ENCODE data around the gene SYNE3.

Gene SYNE3

DNA sequence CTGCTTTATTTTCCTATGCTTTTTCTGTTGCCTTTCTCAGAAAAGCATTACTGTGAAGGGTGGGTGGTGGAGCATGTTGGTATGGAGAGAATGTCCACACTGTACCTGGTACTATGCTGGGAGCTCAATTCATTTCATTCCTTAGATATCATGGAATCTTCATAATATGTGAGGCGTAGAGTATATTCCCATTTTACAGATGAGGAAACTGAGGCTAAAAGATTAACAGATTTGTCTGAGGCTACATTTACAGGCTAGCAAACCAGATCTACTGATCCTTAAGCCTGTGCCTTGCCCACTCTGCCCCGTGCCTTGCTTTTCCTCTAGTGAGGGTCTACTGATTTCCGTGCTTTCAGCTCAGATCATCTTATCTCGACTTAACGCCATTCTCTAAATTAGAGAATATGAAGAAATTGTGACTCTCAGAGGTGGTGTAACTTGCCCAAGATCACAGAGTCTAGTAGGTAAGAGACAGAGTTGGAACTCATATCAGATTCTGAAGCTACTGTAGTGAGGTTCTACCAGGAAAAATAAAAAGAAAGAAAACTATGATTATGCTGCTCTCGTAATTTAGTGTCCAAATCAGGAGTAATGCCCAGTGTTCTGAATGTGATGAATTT lies 23.9 kb upstream of the SYNE3 start:
- in situ Hi-C loops (cut with MboI; ENCODE audit: low sequenced_read_pairs), result no loop called here

DNA sequence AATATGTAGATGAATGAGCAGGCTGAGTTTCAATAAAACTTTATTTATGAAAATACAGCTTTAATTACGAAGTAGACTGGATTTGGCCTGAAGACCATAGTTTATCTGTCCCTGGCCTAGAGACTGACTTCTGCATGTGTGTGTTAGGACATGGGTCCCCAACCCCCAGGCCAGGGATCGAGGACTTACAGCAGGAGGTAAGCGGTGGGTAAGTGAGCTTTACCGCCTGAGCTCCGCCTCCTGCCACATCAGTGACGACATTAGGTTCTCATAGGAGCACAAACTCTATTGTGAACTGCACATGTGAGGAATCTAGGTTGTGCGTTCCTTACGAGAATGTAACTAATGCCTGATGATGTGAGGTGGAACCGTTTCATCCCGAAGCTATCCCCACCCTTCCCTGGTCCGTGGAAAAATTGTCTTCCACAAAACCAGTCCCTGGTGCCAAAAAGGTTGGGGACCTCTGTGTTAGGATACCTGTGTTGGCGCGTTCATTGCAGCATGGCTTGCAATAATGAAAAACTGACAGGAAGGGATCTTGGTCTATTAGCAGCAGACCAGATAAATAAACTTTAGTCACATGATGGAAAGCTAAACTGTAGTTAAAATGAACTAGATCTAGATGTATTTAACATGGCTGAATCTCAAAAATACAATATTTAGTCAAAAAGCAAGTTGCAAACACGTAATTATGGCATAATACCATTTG lies 22.5 kb upstream of the SYNE3 start:
- in situ Hi-C loops (cut with MboI; ENCODE audit: low sequenced_read_pairs), result no loop called here

DNA sequence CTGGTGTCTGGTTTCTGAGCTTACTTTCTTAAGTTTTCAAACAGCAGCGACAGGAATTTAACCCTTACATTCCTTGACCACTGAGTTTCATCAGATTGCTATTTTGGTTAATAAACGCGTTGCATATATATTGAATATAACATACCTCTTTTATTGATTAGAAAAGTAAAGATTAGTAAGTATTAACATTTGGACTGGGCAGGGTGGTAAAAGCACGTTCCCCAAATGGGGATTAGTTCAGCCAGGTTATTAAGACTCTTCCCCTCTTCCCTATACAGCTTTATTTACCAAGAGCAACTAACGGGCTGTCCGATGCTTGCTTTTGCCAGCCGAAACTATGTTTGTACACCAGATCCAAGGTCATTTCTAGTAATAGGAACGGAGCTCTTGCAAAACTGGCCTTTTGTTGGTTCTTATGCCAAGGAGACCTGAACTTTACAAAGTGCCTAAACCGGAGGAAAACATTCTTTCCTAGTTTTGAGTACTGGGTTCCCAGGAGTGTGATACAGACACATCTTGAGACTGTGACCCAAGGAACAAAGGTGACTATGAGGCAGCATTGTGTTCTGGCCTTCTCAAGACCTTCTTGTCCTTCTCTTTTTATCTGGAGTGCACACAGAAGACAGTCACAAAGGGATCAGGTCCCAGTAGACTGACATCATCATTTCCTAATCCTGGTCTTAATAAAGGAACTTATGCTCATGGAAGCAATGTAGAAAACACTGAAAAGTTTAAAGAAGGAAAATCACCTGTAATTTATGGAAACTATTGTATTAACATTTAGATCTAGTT lies 21.0 kb upstream of the SYNE3 start:
- in situ Hi-C loops (cut with MboI; ENCODE audit: low sequenced_read_pairs), result no loop called here

DNA sequence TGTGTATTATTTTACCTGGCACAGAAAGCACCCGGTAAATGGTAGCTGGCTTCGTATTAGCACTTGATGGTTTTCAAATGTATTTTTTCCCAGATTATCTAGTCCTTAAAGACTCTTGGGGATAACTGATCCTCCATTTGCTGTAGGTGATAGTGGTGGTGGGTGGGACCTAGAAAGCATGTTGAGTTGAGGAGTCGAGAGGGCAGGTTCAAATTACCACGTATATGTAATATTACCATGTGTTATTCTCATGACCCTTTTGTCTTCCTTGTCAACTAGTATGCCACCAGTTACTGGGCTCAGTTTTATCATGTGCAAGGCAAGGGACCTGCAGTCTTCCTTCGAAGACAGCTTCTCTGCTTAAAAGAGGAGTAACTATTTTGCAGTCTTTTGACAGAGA lies 20.2 kb upstream of the SYNE3 start:
- in situ Hi-C loops (cut with MboI; ENCODE audit: low sequenced_read_pairs), result no loop called here

DNA sequence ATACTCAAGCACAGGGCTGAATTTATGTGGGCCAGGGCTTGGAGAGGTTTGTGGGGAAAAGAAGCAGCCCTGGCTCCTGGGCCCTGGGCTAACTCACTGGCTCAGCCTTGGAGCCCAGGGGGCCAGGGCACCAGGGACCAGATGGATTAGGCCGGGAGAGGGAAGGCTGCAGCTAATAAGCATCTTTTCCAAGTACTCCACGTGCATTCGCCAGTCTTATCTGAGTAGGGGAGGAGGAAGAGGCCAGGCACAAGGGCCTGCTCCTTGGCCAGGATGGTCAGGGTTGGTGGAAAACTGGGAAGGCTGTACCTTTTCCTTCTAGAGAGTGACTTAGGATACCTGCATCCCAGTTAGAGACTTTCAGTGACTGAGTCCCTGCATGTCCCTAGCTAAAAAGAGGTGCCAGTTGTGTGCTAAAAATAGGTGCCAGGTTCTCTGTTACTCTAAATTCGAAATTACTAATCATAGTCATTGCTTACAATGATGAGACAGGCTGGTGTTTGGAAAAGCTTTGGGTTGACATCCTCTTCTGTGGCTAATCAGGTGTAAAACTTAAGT lies 19.7 kb upstream of the SYNE3 start:
- in situ Hi-C loops (cut with MboI; ENCODE audit: low sequenced_read_pairs), result no loop called here

DNA sequence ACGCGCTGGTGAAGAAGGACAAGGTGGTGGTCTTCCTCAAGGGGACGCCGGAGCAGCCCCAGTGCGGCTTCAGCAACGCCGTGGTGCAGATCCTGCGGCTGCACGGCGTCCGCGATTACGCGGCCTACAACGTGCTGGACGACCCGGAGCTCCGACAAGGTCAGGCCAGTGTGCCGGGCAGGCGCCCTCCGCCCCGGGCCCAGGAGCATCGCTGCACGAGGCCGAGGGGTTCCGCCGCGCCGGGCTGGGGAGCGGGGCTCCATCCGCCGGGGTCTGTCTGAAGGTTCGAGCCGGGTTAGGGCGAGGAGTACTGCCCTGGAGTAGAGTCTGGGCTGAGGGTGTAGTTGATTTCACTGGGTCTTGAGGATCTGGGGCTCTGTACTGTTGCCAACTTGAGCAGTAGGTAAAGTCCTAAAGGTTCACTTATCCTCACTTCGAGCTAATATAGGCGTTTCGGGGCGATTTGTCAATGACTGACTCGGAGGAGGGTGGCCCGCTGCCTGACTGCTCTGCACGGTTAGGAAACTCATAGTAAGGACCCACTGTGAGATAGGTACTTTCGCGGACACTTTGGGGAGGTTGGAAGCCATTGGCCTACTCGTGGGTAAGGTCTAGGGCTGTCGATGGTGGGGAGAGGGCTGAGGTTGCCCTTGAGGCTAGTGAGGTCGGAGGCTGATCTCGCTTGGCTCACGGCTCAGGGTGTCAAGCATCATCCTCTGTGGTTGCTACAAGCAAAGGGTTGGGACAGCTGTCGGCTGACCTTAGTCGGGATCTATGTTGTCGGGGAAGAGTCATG lies 19.0 kb upstream of the SYNE3 start:
- in situ Hi-C loops (cut with MboI; ENCODE audit: low sequenced_read_pairs), result no loop called here

DNA sequence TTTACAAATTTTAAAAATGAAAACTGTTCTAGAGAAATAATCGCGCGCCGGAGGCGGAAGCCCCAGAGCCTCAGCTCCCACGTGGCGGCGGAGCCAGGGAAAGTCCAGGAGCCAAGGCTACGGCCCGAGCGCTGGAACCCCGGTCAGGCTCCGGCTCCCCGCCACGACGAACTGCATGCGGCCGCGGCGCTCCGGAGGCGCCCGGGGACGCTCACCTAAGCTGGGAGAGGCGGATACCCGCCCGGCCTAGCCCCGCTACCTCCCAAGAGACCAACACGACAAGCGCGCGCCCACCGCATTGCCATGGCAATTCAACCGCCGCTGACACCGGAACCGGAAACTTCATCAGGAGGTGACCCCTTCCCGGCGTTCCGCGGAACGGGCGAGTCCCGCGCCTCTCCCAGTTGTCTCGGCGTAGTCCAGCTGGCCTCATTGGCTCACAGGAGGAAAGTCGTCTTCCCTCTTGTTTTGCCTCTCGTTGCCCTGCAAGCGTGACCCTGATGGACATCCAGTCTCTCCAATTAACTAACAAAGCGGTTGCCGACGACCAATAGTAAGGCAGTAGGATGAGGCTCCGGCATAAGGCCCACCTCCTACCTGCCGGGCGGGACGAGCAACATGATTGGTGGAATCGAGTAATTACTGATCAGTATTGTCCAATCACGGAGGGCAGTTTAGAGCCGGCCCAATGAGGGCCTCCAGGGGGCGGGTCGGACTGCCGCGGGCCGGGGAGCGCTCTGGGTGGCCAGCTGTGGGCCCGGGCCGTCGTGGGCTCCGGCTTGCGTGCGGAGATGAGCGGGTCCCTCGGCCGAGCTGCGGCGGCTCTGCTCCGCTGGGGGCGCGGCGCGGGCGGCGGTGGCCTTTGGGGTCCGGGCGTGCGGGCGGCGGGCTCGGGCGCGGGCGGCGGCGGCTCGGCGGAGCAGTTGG lies 18.1 kb upstream of the SYNE3 start, which contains the start of gene GLRX5:
TSS of gene GLRX5 (plus strand) at position 752 of the 927 bp plus-strand sequence. CDS start at position 792, 40 bp downstream.
- in situ Hi-C loops (cut with MboI; ENCODE audit: low sequenced_read_pairs), result no loop called here

DNA sequence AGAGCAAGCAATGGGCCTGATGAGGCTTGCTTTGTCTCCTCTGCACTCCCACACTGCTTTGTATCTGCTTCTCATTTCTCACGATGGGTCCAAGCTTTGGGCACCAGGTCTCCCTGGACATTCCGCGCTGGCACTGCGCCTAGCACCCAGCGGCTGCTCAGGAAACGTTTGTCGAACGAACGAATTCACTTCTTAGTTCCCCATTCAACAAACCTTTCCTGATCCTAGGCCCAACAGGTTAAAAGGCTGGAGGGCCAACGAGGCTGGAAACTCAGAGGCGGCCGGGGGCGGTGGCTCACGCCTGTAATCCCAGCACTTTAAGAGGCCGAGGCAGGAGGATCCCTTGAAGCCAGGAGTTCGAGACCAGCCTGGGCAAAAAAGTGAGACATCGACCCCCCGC lies 17.4 kb upstream of the SYNE3 start:
- in situ Hi-C loops (cut with MboI; ENCODE audit: low sequenced_read_pairs), result no loop called here

DNA sequence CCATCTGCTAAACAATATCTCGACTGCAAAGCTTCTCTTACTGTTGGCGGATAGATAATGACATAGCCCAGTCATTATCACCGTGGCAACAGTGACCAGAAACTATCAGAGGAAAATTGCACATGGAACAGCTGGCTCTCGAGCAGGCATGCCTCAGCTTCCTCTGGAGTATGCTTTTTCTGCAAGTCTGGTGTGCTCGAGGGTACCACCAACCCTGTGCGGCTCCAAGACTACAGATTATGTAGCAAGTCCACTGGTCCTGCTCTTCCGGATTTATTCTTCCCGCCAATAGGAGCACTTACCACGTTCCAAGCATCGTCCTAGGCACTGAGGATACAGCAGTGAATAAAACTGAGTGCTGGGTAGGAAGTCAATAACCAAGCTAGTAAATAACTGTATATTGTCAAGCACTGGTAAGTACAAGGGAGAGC lies 17.0 kb upstream of the SYNE3 start:
- in situ Hi-C loops (cut with MboI; ENCODE audit: low sequenced_read_pairs), result no loop called here

DNA sequence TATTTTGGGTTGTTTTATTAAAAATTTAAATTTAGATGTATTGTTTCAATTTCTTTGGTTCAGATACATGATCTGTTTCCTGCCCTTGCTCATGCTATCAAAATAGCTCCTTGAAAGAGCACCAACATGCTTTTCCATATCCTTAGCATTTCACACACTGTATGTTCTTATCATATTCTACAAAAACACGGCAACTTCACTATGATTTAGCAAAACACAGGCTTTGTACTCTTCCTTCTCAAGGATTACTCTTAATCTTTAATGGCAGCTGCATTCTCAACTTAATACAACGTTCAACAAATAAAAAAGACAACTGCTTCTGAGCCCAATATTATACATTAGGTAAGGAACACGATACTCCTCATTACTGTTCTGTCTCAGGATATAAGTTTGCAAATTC lies 15.5 kb upstream of the SYNE3 start:
- in situ Hi-C loops (cut with MboI; ENCODE audit: low sequenced_read_pairs), result no loop called here

DNA sequence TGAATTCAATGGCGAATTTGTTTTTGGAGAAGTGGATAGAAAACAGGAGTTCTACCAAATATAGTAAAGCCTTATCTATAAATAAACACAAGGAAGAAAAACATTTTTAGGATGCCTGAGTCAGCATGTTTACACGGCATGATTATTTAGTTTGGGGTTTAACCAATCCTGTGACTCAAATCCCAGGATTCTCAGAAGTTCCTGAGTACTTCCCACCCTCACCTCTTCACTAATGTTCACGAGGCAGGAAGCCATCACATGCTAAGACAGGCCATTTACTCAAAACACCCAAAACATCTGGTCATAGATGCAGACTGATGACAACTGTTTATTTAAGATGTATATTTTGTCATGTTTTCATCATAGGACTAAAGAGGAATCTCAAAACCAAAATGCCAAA lies 15.0 kb upstream of the SYNE3 start:
- in situ Hi-C loops (cut with MboI; ENCODE audit: low sequenced_read_pairs), result no loop called here

DNA sequence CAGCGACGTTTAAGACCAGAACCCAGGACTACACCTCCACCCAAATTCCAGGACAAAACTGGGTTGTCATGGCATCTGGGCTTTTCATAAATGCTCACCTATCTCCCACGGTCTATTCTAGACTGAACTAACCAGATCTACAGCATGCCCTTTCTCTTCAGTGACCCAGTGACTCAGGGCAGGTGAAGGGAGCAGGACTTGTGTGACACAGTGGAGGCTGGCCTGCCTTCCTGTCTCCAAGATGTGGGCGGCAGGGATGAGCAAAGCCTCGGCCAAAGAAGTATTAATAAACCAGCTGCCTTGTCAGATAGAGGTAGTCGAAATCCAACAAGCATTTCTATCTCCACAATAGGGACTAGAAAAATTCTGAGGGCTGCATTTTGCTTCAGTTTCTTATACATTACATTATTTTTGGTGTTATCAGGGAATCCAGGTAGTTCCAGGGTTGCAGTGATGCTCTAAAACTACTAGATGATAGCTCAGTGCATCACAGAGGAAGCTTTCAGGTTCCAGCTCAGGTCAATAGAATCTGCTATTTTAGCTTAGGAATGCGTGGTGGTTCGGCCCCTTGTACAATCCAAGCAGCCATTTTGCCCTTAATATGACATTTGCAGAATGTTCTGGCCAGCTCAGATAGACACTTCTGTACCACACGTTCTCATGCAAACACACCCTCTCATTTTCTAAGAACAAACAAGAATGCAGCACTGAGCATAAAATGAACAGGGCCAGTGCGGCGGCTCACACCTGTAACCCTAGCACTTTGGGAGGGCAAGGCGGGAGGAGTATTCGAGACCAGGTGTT lies 14.2 kb upstream of the SYNE3 start:
- in situ Hi-C loops (cut with MboI; ENCODE audit: low sequenced_read_pairs), result no loop called here

DNA sequence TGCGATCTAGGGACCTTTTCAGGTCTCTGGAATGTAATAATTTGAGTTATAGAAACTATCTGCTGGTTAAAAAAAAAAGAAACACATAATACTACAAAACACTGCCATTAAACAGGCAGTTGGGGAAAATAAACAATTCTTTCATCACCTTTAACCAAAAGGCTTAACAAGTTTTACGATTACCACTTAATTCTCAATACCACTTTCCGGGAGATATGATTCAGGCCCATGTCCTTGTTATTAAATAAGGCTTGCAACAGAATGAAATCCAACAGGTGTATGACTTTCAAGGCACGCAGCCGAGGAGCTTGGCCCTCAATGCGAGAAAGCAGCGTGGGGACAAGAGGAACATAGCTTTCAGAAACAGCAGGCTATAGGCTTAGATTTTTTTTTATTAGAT lies 12.8 kb upstream of the SYNE3 start:
- in situ Hi-C loops (cut with MboI; ENCODE audit: low sequenced_read_pairs), result no loop called here

DNA sequence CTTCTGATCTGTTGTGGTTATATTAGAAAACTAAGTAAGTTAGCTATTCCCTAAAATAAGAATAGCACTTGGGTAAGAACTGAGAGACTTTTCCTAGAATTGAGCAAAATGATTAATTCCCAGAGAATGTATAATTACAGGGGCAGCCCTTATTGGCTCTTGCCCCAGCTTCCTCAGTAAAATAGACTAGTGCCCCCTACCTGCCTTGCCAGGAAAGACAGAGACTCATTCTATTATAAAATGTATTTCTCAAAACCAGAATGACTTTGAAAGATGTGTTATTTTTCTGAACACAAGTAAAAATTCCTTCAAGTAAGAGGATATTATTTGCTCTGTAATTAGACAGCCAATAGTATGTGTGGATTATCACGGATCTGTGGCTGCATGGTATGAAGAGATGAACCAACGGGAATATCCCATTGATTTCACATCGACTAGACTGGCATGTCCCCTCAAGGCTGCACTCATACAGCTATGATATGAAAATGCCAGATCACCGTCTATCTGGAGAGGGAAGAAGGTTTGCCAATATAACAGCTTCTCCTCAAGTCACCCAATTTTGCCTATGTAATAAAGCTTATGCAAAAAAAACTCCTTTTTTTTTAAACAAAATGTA lies 11.0 kb upstream of the SYNE3 start:
- in situ Hi-C loops (cut with MboI; ENCODE audit: low sequenced_read_pairs), result no loop called here

DNA sequence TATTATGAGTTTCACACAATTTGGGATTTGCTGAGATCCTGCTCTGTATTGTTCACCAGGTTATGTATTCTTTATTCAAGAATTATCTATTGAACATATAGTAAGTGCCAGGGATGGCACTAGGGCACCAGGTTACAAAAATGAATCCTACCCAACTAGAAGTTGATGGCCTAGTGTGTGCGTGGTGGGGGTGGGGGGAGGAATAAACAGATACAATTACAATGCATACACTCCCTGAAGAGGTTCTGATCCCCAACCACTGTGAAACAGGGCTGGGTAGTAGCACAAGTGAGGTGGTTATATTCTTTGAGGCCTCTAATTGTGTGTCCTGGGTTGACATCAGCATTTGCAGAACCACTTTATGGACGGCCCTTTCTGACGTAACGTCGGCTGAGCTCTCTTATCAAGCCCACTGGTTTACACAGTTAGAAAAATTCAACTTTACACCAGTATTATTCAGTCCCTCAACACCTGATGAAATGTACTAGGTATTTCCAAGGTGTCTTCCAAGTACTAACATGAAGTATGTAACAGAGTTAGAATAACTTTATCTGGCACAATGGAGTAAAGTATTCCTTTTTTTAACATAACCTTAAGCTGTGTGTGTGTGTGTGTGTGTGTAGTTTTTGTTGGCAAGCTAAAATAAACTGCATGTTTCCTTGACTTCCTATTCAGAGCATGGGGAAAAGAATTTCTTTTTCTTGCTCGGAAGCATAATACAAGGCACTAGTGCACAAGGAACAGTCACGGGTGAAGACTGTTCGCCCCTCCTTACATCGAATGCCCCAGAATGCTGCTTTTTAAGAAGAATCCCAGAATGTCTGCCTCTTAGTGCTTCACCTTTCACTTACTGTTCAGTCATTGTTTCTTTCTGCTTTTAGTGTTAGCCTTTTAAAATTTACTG lies 10.3 kb upstream of the SYNE3 start:
- in situ Hi-C loops (cut with MboI; ENCODE audit: low sequenced_read_pairs), result no loop called here

DNA sequence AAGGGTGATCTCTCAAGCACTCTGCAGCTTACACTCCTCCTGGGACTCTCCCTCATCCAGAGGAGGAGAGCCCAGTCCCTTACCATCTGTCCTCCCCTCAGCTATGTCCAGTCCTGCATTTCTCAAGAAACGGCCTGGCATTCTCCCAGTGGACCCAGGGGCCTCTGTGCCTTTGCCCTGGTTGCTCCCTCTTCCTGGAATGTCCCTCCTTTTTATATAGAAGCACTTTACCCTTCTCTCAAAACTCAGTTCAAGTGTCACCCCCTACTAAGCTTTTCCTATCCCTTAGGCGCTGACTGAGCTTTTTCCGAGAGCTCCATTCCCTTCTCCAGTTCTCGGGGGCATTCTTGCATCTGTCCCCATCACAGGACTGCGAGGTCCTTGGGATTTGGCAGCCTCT lies 9.5 kb upstream of the SYNE3 start:
- in situ Hi-C loops (cut with MboI; ENCODE audit: low sequenced_read_pairs), result no loop called here

DNA sequence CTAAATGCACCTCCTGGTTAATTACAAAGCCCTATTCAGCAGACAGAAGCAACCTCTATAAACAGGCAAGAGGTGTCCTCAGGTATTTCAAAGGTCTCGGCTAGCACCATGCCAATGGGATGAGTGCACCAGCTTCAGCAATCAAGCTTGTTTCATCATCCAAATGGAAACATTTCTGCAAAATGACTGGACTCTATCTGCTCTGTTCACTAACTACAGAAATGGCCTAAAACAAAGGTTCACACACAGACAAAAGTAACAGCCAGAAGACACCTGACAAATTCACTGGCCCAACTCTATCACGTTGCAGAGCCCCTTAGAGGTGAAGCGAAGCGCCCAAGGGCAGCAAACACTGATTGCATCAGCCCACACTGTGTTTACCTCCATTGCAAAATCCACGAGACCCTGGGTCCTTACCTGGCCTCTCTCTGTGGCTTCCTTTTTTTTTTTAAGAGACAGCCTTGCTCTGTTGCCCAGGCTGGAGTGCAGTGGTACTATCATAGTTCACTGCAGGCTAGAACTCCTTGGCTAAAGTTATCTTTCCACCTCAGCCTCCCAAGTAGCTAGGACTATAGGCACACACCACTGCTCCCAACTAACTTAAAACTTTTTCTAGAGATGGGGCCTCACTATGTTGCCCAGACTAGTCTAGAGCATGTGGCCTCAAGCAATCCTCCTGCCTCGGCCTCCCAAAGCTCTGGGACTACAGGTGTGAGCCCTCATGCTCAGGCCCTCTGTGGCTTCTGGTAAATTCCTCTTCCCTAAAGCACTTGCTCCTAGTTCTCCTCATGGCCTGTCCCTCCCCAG lies 8.5 kb upstream of the SYNE3 start:
- in situ Hi-C loops (cut with MboI; ENCODE audit: low sequenced_read_pairs), result no loop called here
